ENCODE data around the gene ABAT.
"Not testable (repeated sequence)": the region's sequence is repeated elsewhere in the genome, so short reads cannot be mapped to it uniquely, and the experiment has no call there.

Gene ABAT

DNA sequence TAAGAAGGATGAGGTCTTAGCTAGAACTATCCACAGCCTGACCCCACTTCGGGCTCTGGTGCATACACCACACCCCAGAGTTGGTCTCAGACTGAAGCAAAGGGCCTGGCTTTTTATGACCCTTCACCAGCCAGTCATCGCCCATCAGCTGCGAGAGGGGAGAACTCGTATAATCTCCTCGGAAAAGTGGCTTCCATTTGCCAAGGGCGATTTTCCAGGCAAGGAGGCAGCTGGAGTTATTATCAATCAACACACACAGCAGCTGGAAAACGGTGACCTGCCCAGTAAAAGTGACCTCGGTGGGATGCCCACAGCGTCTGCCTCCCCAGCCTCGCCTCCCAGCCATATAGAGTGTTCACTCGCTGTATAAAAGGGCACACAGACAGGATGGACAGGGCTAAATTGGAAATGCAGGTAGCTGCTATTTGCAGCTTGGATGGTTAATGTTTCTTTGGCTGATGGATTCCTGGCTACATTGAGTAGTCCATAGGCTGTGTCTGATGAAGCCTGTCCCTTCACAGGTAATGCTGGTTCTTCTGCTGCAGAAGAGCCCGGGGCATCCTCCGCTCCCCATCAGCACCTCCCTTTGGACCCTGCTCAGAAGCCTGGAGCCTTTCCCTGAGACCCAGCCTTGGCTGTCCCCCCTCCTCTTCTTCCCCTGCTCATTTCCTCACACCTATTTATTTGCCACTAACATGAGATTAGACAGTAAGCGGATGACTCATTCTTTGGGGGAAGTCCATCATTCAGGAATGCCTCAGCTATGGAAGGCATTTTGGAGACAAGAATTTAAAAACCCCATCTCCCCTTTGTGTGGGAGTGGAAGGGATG lies 77.3 kb downstream of the ABAT start:
- DNase-seq: peak; percentile 24

DNA sequence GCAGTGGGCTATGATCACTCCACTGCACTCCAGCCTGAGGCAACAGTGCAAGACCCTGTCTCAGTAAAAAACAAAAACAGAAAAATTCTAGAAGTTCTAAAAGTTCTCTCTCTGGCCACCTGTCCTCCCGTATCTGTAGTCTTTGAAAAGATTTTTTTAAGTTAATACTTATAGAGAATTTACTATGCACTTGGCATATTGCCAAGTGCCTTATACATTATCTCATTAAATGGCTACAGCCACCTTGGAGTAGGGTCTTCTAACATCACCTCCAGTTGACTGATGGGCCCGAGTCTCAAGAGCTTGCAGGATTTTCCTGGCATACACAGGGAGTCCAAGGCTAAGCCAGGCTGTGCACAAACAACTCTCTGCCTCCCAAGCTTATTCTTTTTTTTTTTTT lies 78.3 kb downstream of the ABAT start:
- no peak for DNase-seq

DNA sequence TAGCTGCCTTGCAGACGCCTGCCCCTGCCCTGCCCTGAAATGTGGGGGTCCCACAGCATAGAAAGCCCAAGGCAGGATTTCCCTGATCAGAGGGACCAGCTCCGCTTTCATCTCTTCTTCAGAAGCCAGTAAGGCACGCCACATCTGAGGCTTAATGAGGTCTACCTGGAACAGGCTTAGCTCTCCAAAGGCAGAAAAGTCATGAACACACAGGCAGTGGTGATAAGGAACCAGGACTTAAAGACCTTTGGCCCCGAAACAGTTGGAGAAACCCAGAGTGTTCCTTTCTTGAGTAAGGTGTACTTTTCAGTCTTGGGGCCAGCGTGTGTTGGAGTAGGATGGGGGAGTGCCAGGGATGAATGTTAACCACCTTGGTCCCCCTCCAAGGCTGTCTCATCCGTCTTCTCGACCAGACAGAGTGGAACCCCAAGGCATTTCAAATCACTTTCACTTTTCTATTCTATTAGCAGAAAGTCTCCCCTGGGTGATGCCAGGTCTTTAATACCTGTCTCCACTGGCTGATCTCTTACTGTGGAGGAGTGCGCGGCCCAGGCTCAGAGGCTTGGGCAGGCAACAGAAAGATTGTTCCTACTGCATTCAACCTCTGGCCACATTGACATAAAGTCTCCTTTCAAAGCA lies 79.1 kb downstream of the ABAT start:
- no peak for DNase-seq

DNA sequence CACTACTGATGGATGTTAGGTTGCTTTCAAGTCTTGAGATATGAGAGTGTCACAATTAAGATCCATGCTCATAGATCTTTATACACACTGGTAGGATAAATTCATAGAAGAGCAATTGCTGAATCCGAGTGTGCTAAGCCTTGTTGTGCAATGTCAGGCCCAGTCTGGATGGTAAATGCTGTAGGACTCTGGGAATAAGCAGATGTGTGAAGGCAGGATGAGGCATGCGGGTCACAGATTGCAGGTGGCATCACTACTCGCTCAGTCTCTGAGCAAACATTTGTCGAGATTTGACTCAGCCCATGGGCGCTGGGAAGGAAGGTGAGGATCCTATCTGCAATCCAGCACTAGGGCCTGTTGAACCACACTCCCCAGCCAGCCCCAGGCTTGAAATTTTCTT lies 82.3 kb downstream of the ABAT start:
- no peak for DNase-seq

DNA sequence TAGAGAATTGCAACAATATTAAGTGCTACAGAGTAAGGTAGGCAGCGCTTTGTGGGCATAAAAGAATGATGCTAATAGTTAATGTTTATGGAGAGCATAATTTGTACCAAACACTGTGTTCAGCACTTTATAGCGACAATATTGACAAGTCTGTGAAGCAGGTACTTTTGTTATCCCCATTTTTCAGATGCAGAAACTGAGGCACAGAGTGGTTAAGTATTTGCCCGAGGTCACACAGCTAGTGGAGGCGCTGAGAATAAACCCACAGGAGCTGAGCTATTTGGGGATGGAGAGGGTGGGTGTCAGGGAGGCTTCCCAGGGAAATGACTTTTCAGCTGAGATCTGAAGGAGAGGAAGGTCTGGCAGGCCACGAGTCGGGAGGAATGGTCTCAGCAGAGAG lies 83.6 kb downstream of the ABAT start:
- no peak for DNase-seq

DNA sequence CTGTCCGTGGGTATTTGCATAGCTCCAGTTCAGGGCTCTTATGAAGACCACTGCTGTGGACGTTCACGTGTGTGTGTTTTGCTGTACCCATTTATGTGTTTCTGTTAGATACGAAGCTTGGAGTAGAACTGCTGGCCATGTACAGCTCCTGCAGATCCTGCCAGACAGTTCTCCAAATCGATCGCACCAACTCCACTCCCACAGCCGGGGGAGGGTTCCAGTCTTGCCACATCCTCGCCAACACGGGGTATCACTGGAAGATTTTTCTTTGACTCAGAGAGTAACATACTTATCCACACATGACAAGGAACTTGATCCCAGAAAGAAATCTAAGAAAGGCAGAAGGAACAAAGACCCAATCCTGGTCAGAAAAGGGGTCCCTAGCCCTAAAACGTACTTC lies 85.6 kb downstream of the ABAT start:
- no peak for DNase-seq

DNA sequence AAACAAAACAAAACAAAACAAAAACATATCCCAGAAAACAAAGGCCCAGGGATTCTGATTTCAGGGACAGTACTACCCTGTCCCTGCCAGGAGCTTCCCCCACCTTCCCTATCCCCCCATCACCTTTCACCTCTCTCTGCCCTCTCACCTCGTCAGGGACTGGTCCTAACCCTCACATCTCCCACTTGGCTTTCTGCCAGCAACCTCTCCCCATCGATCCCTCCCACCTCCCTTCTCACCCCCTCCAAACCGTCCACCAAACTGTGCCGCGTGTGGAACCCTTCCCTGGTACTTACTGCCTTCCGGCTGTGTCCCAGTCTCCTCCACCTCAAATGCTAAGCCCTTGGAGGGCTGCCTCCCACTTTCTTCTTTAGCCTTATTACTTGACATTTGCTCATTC lies 86.7 kb downstream of the ABAT start:
- DNase-seq: peak; percentile 36

DNA sequence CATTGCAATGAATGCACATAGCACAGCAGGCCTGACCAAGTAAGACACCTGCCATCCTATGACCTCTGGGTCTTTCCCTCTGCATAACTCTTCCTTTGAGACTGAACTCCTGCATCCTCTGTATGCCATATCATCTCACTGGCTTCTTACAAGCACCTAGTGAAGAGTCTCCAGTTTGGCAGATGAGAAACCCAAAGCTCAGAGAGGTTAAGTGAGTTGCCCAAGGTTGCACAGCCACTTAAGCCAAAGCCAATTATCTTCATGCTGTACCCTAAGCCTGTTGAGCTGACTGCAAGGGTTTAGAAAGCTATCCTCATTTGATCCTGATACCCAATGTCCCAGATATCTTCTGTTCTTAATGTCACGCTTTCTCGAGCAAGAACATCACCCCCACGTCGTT lies 87.8 kb downstream of the ABAT start:
- peak; percentile 77 for DNase-seq

DNA sequence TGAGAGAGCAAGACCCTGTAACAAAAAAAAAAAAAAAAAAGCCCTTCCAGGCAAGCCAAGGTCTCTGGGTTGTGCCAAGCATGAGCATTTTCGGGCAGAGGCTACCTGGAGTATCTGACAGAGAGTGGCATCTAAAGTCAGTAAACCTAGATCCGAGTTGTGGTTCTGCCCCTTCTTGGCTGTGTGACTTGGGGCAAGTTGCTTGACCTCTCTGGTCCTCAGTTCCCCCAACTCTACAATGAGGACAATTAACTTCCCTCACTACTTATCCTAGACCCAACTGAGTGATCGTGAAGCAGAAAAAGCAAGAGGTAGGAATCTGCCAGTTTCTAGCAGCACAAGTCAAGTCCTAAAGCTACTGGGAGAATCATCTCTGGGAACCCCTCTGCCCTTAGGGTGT lies 88.7 kb downstream of the ABAT start:
- DNase-seq: no peak

DNA sequence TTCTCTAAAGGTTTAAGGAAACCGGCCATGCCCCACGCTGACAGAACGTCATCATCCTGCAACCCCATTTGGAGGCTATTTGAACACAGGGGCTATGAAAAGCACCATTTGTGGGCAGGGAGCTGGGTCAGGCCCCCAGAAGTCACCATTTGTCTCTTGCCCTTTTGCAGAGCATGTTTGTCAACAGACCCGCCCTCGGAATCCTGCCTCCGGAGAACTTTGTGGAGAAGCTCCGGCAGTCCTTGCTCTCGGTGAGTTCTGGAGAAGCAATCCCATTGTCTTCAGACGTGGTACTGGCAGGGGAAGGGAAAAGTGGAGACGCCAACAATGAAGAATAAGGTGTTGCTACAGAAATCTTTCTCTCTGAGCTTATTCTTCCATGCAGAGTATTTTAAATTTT lies 89.5 kb downstream of the ABAT start:
- DNase-seq: no peak

DNA sequence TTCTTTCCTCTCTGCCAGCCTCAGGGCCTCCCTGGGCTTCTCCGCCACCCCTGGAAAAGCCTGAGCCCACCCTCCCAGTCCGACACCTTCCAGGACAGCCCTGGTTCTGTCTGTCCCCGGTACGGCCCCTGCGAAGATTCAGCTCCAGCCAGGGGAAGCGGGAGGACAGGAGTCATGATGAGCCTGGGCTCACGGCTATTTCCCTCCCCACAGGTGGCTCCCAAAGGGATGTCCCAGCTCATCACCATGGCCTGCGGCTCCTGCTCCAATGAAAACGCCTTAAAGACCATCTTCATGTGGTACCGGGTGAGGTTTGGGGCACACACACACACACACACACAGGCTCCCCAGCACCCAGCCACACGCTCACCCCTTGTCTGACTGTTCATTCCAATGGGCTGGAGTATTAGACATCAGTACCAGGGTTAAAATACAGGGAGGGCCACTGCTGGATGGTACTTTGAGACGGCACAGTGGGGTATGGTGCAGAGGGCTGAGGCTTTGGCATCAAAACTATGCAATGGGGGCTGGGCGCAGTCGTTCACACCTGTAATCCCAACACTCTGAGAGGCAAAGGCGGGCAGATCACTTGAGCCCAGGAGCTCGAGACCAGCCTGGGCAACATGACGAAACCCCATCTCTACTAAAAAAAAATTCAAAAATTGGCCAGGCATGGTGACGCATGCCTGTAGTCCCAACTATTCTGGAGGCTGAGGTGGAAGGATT lies 90.3 kb downstream of the ABAT start:
- DNase-seq: no peak

DNA sequence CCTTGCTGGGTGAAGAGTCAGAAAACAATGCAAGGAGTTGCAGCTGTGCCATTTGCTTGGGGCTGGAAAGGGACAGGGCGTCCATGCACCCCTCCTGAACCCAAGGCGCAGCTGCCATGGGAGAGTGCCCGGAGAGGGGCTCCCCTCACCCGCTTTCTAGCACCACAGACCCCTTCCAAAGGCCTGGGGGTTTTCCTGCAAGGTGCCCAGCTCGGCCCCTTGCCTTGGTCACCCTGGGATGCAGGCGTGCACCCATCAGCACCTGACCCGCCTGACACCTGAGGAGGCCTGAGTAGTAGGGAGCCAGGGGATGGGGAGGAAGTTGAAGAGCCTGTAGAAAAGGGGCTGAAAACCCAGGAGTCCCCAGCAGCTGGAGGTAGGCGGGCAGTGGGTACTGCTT lies 92.8 kb downstream of the ABAT start:
- no peak for DNase-seq

DNA sequence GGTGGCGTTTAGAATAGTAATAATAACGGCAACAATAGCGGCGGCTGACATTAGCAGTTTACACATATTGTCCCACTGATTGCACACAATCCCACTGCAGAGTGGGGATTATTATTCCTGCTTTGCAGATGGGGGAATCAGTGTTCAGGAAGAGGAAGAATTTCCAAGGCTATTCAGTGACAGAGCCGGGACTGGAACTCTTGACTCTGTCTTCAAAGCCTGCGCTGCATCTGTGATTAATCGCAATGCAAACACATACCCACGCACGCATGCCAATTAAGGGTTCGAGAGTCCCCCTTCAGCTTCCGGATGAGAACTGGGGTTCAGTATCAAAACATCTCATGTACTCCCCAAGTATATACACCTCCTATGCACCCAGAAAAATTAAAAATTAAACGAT lies 93.9 kb downstream of the ABAT start:
- no peak for DNase-seq

DNA sequence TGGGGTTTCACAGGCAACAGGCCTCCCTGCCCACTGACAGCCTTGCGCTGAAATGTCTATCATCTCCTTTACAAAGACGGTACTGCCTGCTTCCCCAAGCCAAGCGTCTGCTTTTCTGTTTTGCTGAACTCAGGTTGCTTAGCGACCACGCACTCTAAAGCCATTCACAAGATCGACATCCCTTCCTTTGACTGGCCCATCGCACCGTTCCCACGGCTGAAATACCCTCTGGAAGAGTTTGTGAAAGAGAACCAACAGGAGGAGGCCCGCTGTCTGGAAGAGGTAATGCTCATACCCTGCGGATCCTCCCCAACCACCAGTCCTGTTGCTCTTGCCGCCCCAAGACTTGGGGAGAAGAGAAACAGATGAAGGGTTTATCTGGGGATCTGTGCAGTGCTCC lies 94.3 kb downstream of the ABAT start:
- peak; percentile 11 for DNase-seq

DNA sequence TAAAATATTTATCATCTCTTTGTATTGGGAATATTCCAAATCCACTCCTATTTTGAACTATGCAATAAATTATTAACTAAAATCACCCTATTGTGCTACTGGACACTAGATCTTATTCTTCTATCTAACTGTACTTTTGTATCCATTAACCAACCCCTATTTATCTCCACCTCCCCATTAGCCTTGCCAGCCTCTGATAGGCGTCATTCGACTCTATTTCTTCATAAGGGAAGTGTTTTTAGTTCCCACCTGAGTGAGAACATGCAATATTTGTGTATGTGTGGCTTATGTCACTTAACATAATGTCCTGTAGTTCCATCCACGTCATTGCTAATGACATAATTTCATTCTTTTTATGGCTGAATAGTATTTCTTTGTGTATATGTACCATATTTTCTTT lies 99.1 kb downstream of the ABAT start:
- no peak for DNase-seq

DNA sequence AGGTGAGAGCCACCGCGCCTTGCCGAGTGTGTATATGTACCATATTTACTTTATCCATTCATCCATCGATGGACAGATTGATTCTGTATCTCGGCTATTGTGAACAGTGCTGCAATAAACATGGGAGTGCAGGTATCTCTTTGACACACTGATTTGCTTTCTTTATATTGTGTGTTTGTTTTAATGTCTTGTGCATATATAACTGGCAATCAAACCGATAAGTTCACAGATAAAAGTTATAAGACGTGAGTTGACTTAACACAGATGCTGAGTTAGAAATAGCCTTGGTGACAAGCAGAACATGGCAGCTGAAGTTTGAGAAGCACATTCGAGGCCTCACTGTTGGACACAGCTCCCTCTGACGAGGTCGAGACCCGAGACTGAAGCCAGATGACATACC lies 99.8 kb downstream of the ABAT start:
- DNase-seq: no peak

DNA sequence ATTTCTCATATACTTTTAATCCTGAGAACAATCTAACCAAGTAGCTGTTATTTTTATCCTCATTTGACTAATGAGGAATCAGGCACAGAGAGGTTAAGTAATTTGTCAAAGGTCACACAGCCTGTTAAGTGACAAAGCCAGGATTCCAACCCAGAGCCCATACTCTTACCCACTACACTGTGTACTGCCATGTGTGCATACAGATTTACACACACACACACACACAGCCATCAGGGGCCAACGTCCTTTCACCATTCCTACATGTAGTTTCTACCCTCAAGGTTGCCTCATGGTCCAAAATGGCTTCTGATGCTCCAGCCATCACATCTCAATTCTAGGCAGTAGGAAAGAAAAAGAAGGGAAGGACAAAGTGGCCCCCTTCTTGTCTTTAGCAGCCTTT lies 100.9 kb downstream of the ABAT start:
- no peak for DNase-seq

DNA sequence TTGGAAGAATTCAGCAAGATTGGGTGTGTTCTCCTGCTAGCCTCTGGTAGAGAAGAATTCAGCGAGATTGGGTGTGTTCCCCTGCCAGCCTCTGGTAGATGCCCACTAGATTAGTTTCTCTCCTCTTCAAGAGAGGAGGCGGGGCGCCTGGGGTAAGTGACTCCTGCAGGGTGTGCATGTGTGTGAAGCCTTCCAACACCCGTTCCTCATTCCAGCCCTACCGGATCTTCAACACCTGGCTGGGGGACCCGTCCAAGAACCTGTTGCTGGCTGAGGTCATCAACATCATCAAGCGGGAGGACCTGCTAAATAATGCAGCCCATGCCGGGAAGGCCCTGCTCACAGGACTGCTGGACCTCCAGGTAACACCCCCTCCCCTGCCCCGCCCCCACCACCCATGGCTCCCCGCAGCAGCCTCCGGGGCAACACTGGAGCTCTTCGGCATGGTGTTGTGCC lies 101.7 kb downstream of the ABAT start:
- DNase-seq: no peak

DNA sequence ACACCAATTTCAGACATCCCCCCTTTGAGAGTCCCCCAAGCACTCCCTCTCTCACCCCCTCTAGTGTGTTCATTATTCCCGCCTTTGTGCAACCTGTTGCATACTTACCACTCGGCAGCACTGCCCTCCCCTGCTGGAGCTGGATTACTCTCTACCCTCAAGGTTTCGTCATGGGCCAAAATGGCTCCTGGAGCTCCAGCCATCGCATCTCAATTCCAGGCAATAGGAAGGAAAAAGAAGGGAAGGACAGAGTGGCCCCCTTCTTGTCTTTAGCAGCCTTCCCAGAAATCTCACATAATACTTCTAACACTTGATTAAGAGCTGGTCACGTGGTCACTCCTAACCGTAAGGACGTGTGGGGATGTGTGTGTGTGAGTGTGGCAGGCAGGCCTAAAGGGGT lies 102.8 kb downstream of the ABAT start:
- DNase-seq: no peak

DNA sequence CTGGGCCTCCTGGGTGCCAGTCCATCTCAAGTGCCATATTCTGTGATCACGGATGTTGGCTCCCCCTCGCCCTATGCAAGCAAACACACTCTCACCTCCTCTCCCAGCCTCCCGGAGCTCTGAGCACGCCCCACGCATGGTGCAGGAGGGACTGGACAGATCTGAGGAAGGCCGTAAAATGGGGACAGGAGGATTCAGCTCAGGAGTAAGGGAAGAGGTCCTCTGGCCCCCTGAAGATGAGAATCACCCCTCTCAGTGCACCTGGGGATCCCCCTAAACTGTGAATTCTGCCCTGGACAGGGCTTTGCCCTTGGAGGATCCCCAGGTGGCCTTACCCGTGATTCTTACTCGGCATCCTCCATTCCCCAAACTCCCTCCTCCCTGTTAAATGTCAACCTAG lies 107.4 kb downstream of the ABAT start:
- no peak for DNase-seq

DNA sequence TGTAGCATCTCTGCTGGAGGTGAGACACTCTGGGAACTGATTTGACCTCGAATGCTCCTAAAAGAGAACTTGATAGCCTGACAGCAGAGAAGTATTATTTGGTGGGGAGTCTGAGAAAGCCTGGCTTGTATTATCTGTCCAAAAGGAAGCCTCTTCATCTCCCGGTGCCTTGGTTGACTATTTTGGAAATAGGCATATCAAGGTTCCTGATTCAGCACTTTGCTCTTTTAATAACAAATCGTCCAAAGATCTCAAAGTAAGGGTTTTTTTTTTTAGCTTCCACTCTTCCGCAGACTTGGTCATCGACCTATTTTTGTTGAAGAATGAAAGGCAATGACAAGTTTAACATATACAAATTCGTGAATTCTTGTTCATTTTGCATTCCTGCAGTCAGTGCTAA lies 108.3 kb downstream of the ABAT start:
- DNase-seq: no peak

DNA sequence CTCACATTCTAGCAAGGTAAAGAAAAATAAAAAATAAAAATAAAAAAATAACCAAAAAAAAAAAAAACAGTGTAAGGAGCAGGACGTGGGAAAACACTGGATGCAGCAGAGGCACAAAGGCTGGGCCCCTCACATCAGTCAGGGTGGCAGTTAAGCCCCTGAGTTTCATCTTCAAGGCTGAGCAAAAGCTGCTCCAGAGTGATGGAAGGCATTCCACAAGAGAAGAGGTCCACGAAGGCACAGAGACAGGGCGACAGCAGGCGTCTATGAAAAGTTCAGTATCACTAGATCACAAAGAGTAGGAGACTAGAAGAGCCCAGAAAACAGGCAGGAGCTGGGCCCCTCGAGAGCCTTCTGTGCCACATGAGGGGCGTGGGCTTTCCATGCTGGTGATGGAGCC lies 111.0 kb downstream of the ABAT start:
- DNase-seq: no peak

DNA sequence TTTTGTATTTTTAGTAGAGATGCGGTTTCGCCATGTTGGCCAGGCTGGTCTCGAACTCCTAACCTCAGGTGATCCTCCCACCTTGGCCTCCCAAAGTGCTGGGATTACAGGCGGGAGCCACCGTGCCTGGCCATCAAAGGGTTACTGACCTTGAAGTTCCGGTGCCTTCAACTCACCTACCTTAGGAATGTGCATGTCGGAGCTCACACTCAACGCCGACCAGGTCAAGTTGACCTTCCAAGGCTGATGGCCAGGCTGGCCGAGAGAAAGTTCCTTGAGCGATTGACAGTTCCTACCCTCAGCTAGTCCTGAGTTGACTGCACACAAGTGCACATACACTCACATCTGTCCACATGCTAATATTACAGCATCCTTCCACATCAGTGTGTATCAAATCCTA lies 111.9 kb downstream of the ABAT start:
- DNase-seq: not testable (repeated sequence)

DNA sequence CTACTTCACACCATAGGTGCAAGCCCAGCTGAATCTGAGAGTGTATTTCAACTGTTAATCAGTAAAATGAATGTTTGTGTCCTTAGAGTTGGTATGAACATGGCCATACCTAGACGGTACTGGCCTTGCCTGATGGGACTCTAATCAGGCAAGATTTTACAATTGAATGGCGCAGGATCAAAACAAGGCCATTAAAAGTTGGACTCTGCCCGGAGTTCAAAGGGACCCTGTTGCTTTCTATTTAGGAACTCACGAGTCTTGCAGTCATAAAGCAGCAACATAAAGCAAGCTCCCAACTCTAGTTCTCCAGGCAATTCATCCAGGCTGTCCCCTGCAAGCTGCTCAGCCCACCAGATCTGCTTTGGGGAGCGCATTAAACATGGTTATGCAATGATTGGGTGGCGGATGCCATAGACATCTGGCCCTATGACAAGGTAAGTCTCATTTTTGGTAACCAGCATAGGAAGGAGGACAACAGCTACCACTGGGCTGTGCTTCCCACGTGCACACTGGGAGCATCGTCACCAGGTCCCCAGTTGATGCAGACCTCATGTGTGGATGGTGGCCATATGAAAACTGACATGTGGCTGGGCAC lies 114.3 kb downstream of the ABAT start:
- DNase-seq: no peak

All from NCI-H82 (cell line).